ENCODE results near the gene RLN1.
"Not testable (repeated sequence)": the region's sequence is repeated elsewhere in the genome, so short reads cannot be mapped to it uniquely, and the experiment has no call there.

RLN1 gene, protein sequence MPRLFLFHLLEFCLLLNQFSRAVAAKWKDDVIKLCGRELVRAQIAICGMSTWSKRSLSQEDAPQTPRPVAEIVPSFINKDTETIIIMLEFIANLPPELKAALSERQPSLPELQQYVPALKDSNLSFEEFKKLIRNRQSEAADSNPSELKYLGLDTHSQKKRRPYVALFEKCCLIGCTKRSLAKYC

DNA sequence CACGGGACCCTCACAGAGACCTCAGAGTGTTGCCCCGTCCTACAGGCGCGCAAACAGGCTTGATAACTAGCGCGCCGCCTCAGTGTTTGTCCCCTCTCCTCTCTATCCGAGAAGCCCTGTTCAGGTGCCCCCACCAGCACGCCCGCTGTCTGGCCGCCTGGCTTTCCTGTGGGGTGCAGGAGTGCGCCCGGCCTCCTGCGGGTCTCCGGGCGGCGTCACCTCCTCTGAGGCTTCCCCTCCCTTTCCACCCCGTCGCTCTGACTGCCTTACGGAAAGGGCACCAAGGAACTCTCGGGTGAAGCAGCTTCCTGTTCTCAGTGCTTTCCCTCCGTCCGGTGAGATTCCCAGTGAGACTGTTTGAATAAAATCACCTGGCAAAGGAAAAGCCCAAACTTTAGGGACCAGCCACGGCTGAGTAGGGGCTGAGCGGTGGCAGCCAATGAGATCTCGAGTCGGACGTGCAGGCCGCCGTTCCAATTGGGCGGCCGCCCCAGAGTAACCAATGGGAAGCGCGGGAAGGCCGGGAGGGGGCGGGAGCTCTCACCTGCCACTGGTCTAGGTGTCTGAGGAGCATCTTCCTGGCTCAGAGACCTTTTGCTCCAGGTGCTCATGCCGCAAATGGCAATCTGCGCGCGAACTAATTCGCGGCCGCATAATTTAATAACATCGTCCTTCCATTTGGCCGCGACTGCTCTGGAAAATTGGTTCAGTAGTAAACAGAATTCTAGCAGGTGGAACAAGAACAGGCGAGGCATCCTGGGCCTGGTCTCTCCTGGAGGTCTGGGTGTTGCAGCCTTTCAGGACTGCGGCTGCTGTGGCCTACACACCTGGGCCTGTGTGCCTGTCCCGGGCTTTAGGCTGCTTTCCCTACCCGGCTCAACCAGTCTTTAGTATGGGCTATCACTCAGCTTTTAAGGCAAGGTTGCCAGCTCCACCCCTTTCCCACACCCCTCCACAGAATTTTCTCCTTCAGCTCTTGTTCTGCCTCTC, at the start of gene RLN1:
Gene RLN1 (minus strand): TSS at position 885 of the 990 bp plus-strand sequence. CDS start 130 bp downstream, at position 755.
- FAIRE-seq, result not testable (repeated sequence)

DNA sequence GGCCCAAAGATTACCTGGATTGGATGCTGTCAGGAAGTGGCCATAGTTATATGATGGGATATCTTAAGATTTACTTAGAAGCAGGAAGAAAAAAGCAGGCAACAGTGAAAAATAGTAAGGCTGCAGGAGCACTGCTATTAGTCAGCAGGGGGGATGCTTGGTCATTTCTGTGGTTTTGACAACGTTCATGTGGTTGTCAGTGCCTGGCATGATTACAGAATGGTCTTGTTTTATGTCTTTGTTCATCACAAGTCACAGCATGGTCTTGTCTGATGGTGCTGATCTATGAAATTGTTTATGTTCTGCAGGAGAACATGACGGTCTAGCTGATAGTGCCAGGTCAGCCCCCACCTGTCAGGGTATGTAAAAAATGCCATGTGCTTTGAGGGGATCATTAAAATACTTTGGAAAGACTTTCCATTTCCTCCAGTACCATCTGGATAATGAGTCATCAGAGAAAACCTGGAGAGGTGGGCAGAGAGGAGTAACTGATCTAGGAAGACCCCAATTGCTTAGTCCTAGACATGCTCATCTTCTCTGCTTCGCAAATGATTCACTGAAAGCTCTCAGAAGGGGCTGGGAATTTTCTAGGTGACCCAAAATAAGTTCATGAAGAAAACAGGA, 49.5 kb upstream of the RLN1 start:
- no peak for FAIRE-seq

DNA sequence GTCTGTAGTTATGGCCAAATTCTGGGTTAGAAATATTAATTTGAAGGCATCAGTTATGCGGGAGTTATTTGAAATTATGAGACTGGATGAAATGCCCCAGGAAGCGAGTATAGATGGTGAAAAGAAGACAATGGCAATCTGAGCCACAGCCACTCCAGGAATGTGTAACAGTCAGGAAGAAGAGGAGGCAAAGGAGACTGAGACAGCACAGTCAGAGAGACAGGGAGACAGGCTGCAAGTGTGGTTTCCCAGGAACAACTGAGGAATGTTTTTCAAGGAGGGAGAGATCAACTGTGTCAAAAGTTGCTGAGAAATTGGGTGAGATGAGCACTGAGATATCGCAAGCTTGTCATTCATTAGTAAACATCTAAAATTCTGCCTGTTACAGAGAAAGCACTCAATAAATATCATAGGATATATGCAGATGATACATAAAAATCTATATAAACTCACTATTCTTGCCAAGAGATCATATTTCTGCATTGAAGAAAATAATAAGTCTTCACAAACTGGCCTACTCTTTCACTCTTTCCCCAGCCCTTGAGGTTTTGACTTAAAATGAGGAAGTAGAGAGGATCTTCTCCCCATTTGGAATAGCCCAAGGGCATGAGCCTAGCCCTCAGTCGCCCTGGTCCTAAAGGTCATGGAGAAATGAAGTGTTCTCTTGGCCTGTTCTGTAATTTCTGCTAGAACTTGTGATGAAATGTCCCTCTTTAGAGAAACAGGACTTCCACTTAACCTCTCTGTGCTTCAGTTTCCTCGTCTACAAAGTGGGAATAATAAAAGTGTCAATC, 48.5 kb upstream of the RLN1 start:
- FAIRE-seq, result no peak

DNA sequence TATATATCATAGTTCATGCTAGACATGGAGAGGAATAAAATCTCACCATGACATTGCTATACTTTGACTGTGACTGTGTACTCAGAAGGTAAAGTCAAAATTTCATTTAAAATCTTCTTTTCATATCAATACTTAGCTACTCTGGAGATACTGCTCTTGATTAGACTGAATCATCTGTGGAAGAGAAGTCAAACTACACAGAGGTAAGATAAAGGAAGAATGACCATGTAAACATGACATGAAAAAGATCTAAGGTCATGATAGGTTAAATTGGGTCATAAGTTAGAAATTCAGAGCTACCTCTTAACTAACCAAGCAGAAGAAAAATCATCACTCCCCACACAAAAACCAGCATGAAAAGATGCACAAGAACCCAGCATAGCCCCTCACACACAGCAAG, 44.8 kb upstream of the RLN1 start:
- no peak for FAIRE-seq

DNA sequence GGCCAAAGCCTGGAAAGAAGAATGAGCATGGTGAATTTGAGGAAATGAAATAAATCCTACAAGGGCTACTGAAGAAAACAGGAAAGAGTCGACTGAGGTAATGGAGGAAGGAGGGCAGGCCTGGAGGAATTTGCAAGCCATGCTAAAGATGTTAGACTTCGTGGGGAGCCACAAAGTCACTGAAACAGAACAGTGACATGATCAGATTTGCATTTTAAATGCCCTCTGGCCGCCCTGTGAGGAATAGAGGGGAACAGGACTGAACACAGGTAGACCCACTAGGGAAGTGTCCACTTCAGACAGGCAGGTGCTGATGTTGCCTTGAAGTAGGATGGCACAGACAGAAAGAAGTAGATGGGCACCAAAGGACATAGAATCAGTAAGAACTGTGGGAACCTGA, 42.8 kb upstream of the RLN1 start:
- FAIRE-seq, result no peak

DNA sequence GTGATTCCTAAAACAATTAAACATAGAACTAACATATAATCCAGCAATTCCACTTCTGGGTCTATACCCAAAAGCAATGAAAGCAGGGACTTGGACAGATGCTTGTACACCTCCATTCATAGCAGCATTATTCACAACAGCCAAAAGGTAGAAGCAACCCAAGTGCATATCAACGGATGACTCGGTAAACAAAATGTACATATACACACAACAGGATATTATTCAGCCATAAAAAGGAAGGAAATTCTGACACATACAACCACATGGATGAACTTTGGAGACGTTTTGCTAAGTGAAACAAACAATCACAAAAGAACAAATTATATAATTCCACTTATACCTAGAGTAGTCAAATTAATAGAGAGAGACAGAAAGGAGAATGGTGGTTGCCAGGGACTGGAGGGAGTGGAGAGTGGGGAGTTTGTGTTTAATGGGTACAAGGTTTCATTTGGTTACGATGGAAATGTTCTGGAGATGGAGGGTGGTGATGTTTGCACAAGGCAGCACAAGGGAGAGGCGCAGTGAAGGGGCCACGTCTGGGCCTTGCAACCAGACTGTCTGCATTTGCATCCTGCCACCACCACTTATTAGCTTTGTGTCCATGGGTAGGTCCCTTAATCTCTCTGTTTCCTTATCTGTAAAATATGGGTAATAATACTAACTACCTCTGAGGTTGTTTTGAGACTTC, 36.3 kb upstream of the RLN1 start:
- no peak for FAIRE-seq

DNA sequence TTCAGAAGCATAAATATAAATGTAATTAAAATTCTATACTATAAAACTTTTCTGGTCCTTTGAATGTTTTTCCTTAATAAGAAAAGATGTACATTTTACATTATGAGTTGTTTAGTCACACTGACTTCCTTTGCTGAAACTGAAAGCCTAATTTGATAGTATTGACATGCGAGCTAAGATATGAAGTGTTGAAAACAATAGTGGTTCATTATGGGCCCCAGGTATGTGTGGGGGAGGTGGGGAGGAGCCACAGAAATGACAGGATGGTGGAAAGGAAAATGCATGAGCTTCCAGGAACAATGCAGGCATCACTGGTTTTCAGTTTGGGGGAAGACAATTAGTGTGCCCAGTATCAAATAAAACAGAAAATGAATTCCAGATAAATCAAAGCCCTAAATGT, 35.4 kb upstream of the RLN1 start:
- no peak for FAIRE-seq

DNA sequence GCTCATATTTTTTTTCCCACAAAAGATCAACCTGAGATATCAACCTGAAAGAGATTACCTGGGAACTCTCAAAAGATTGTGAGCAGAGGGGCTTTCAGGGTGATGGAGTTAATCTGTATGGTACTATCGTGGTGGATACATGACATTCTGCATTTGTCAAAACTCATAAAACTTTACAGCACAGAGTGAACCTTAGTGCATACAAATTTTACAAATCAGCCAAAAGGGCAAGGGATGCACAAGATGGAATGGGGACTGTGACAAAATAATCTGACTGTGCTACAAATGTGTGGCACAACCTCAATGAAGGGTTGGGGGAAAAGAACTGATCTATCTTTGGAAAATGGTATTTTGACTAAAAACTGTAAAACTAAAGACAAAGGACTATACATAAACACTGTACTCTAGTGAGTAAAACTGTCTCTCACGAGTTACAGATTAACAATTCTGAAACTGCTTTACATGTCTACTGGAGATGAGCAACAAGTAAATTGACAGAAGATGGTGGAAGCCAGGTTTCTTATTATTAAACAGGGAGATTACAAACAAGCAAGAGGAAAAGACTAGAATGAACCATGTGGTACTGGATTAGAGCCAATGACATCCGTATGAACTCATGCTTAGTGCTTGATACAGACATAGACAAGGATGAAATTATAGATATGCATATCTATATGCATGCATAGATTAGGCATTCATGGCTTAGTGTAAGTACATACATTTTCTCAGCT, 24.8 kb upstream of the RLN1 start:
- no peak for FAIRE-seq

DNA sequence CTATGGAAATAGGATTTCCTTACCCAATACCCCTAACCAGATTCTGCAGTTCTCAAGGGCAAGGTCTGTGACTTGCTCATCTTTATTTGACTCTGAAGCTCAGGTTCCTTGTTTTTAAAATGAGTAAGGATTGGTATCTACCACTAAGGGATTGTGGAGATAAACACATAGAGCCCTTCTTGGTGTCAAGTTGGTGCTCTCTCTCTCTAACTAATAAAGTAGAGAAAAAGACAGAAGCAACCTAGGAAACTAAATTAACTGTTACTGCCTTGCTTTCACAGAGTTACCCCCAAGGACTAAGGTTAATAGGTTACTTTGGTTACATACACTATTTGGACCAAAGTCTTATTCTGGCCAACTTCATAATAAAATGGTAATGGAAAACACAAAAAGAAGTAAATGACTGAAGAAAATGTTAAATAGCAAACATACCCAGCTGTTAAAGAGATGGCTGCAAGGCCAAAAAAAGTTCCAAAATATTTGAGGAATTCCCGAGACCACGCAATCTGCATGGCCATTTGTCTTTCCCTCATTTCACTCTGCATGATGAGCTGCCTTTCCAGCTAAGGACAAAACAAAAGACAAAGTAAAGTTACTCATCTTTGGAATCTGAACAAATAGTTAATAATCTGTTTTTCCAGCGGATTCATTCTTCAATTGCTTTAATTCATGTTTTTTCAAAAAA, 21.8 kb upstream of the RLN1 start:
- FAIRE-seq, result no peak

DNA sequence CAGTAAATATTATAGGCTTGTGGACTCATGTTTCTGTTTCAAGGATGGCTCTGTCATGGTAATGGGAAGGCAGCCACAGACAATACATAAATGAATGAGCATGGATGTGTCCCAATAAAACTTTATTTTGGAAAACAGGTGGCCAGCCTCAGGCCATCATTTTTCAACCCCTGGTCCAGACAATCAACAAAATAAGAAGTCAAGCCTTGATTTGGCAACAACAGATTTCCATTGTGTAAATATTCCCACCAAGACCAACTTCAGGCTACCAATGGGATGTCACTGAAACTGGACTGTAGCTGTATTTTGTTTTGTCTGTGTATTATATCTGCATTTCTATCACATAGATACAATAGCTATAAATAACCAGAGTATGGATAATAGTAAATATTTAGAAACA, 20.7 kb upstream of the RLN1 start:
- FAIRE-seq, result no peak

DNA sequence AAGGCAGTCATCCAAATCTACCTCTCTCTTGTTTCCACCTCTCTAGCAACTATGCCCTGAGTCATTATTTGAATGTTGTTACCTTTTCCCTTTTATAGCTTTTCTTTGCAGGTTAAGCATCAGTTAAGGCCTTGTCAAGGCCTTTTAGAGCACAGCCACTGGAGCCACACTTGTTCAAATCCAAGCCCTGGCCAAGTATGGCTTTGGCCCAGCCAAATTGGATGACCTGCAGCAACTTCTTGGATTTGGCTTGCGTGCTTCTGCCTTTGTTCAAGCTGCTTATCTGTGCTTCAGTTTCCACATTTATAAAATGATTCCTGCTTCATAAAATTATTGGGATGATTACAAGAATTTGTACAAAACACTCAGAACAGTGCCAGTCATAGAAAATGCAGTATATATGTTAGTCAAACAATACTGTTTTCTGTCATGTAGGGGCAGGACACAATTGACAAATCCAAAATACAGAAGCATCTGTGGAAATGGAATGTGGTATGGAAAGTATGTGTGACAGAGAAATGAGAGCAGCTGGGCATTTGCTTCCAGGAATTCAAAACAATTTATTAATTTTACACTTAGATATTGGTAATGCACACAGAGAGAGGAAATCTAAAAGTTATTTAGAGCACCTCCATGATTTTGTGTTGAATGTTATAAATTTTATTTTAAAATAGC, 17.9 kb upstream of the RLN1 start:
- no peak for FAIRE-seq

DNA sequence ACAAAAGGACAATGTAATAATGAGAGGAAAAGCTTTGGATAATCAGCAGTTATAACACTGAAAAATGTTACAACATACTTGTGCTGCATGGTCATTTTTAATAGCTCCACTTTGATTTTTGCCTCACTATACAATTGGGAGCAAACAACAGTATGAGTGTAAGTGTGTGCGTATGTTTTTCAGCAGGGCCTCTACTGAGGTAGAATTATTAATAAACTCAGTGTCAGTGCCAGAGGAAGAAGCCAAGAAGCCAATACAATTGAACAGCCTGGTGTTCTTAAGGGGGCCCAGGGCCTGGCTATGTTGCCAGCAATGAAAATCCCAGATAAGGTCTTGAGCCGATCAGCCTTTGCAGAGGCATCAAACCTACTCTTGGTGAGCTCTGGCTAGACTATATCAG, 16.1 kb upstream of the RLN1 start:
- no peak for FAIRE-seq

DNA sequence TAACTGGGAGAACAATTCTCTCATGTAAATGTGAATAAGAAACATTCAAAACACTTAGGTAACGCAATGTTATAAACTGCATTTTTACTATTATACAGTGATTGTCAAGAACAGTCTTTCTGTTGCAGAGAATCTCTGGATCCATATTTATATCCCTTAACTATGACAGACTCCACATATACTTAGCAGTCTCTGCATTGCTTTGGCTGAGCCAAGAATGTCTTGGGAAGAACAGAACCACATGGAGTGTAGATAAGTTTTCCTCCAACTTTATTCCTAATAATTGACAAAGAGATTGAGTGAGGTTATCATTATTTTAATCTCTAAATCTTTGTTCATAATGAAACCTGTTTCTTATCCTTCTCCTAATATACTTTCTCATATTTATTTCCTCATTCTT, 15.6 kb upstream of the RLN1 start:
- no peak for FAIRE-seq

DNA sequence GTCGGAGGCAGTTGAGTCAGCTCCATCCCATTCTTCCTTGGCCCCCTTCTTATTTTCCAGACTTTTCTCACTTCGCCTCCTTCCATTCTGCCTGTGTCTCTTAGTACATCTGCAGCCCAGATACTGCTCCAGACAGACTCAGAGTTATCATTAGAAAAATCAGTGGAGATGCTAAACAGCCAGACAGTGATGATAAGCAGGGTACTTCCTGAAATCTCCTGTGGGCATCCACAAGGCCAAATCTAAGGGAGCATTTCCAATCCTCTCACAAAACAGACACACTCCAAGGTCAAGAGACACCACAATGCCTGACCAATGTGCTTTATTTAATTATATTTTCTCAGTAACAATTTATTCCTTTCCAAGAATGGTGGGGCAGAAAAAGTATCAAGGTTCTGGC, 14.5 kb upstream of the RLN1 start:
- FAIRE-seq, result no peak

DNA sequence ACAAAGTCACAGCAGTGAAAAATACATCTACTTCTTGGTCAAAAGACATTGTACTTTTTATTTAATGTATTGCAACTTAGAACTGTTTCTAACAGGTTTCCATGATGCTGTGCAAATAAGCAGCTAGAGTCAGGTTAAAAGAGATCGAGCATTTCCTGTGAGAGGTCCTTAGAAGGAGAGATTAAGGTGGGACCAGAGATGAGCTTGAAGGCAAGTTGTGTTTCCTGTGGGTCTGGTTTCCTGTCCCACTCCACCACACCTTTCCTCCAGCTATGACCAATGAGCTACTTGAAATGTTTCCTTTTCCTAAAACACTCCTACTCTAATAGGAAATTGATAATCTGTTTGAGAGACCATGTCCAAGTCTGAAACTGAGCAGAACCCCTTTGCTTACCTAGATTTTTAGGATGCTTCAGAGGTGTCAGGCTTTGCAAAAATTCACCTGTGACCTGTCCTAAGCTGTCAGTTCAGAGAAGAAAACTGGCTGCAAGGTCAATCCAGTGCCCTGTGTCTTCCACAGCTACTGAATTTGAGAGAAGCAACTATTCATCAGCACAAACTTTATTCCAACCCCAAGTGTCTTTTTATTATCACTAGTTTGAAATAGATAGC, 13.1 kb upstream of the RLN1 start:
- FAIRE-seq, result no peak

DNA sequence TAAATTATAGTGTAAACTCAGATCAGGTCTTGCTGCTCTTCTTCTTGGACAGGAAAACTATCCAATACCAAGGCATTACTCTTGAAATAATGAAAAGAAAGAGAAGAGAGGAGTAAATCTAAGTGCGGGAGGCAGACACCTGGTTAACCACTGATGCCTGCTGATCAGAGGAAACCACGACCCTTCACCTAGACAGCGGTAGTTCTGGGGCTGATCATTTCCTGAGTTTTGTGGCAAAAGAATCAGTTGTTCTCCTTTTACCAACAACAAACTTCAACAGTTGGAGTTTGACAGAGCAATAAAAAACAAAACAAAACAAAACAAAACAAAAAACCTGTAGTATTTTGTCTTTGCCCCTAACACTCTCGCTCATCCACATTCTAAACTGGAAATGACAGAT, 3.0 kb downstream of the RLN1 start:
- no peak for FAIRE-seq

DNA sequence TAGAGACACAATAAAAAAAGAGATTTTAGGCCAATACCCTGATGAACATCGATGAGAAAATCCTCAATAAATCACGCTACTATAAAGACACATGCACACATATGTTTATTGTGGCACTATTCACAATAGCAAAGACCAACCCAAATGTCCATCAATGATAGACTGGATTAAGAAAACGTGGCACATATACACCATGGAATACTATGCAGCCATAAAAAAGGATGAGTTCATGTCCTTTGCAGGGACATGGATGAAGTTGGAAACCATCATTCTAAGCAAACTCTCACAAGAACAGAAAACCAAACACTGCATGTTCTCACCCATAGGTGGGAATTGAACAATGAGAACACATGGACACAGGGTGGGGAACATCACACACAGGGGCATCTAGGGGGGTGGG, 8.4 kb downstream of the RLN1 start:
- not testable (repeated sequence) for FAIRE-seq

DNA sequence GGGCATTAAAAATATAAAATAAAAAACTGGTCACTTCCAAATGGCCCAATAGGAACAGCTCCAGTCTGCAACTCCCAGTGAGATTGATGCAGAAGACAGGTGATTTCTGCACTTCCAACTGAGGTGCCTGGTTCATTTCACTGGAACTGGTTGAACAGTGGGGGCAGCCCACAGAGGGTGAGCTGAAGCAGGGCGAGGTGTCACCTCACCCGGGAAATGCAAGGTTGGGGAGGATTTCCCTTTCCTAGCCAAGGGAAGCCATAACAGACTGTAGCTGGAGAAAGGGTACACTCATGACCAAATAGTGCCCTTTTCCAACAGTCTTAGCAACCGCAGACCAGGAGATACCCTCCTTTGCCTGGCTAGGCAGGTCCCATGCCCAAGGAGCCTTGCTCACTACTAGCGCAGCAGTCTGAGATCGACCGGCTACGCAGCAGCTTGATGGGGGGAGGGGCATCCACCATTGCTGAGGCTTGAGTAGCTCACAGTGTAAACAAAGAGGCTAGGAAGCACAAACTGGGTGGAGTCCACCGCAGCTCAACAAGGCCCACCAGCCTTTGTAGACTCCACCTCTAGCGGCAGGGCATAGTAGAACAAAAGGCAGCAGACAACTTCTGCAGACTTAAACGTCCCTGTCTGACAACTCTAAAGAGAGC, 12.7 kb downstream of the RLN1 start:
- no peak for FAIRE-seq

DNA sequence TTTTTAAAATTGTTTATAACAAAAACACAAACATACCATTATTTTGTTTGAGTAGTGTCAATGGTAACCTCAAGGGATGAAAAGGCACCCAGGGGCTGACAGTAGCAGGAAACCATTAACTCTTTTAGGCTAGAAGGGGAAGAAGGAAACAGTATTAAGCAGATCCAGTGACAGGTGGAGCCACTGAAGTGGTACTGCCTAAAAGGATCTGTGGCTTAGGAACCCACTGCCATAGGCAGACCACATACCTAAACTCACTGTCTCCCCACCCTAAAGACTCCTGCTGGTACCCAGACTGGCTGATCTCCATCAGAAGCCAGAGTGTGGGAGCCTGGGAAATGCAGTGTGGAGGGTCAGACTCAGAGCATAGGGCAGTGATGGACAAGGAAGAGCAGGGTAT, 13.5 kb downstream of the RLN1 start:
- FAIRE-seq, result no peak
